K562 (cell line): Measurements from ENCODE around the gene CLCN6.
"Not testable (repeated sequence)": the region's sequence is repeated elsewhere in the genome, so short reads cannot be mapped to it uniquely, and the experiment has no call there.

ENCODE experiments used
- CEBPB ChIP-seq: fragments of 450-650 bp; IDR thresholded peaks from 2 replicates; pipeline ENCODE4 v1.6.1; 2016; ENCODE audit warnings: missing genetic modification characterization, missing compliant biosample characterization
- DPF2 ChIP-seq: fragments of 450-650 bp; IDR thresholded peaks from 2 replicates; pipeline ENCODE4 v1.6.1; 2016
- KLF10 ChIP-seq: fragments of 250-450 bp; sonication (Bioruptor Pico); IDR thresholded peaks from 2 replicates; pipeline ENCODE4 v1.6.1; 2021; ENCODE audit warnings: matching md5 sums
- MAFF ChIP-seq: IDR thresholded peaks from 2 replicates; pipeline ENCODE4 v1.6.1; 2012; ENCODE audit warnings: low read length, improper control_type of control experiment
- POLR2AphosphoS5 ChIP-seq: IDR thresholded peaks from 2 replicates; pipeline ENCODE4 v1.6.1; 2011; ENCODE audit warnings: mild to moderate bottlenecking, low read depth, low read length, moderate library complexity; ENCODE audit not compliant: control insufficient read depth, insufficient read depth
- ZNF124 ChIP-seq: sonication (generic); formaldehyde crosslinking; IDR thresholded peaks from 2 replicates; pipeline ENCODE4 v1.8.1; 2022; ENCODE audit warnings: missing genetic modification reagents
- TF ChIP-seq, protein P1 (sequence below): fragments of 250-450 bp; sonication (Bioruptor Pico); IDR thresholded peaks from 2 replicates; pipeline ENCODE4 v1.6.1; 2021; ENCODE audit warnings: mild to moderate bottlenecking
- TF ChIP-seq, protein P2 (sequence below), 3 experiments: IDR thresholded peaks in 2 of 3; conservative IDR thresholded peaks in 1 of 3; 2 replicates each; pipeline ENCODE4 v1.5.1; 2011 to 2012; ENCODE audit warnings: low read length in 3 of 3, mild to moderate bottlenecking in 3 of 3, control low read depth in 2 of 3, improper control_type of control experiment in 1 of 3, inconsistent platforms in 1 of 3, low read depth in 1 of 3, mixed read lengths in 1 of 3, moderate library complexity in 1 of 3; ENCODE audit not compliant: insufficient read depth in 2 of 3
- TF ChIP-seq, protein P3 (sequence below), 2 experiments: fragments of 450-650 bp; formaldehyde crosslinking in 1 of 2; IDR thresholded peaks; 2 replicates each; pipeline versions ENCODE4 v1.4.0 to v1.6.1; 2014 to 2020; ENCODE audit warnings: mild to moderate bottlenecking in 2 of 2, borderline replicate concordance in 1 of 2, low read depth in 1 of 2

DNA sequence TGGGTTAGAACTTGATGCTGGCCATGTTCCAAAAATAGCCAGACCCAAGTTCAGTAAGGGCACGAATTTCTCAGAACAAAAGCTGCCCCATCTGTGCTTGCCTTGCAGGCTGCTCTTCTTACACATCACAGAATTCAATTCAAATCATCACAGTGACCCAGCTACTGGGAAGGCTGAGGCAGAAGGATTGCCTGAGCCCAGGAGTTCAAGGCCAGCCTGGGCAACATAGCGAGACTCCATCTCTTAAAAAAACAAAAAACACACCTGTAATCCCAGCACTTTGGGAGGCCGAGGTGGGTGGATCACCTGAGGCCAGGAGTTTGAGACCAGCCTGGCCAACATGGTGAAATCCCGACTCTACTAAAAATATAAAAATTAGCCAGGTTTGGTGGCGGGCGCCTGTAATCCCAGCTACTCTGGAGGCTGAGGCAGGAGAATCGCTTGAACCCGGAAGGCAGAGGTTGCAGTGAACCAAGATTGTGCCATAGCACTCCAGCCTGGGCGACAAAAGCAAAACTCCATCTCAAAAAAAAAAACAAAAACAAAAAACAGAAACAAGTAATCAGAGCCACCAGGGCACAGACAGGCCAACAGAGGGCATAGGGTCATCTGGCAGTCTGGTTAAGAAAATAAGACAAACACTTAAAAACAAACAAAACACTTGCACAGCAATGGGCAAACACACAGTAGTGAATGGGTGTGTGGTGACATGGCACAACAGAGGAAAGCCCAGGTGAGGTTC, 1.9 kb upstream of the CLCN6 start:
- TF ChIP-seq KLF10 (CRISPR knock-in tag); DPF2; MAFF; CEBPB; POLR2AphosphoS5: not testable (repeated sequence)
- 0 out of 2 replicates have a peak, but pooled peaks have one; percentile 62 for TF ChIP-seq ZNF124
- TF ChIP-seq, protein P1, sequence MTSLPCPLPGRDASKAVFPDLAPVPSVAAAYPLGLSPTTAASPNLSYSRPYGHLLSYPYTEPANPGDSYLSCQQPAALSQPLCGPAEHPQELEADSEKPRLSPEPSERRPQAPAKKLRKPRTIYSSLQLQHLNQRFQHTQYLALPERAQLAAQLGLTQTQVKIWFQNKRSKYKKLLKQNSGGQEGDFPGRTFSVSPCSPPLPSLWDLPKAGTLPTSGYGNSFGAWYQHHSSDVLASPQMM (CRISPR knock-in tag), result not testable (repeated sequence)
- TF ChIP-seq, protein P2, sequence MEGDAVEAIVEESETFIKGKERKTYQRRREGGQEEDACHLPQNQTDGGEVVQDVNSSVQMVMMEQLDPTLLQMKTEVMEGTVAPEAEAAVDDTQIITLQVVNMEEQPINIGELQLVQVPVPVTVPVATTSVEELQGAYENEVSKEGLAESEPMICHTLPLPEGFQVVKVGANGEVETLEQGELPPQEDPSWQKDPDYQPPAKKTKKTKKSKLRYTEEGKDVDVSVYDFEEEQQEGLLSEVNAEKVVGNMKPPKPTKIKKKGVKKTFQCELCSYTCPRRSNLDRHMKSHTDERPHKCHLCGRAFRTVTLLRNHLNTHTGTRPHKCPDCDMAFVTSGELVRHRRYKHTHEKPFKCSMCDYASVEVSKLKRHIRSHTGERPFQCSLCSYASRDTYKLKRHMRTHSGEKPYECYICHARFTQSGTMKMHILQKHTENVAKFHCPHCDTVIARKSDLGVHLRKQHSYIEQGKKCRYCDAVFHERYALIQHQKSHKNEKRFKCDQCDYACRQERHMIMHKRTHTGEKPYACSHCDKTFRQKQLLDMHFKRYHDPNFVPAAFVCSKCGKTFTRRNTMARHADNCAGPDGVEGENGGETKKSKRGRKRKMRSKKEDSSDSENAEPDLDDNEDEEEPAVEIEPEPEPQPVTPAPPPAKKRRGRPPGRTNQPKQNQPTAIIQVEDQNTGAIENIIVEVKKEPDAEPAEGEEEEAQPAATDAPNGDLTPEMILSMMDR (IDR thresholded peaks at IDR 0.05 in 2 of 3, conservative IDR thresholded peaks at IDR 0.05 in 1 of 3; ENCODE audit: insufficient read depth in 2 of 3, low read depth in 1 of 3, low read length in 3 of 3), result not testable (repeated sequence)
- TF ChIP-seq, protein P3, sequence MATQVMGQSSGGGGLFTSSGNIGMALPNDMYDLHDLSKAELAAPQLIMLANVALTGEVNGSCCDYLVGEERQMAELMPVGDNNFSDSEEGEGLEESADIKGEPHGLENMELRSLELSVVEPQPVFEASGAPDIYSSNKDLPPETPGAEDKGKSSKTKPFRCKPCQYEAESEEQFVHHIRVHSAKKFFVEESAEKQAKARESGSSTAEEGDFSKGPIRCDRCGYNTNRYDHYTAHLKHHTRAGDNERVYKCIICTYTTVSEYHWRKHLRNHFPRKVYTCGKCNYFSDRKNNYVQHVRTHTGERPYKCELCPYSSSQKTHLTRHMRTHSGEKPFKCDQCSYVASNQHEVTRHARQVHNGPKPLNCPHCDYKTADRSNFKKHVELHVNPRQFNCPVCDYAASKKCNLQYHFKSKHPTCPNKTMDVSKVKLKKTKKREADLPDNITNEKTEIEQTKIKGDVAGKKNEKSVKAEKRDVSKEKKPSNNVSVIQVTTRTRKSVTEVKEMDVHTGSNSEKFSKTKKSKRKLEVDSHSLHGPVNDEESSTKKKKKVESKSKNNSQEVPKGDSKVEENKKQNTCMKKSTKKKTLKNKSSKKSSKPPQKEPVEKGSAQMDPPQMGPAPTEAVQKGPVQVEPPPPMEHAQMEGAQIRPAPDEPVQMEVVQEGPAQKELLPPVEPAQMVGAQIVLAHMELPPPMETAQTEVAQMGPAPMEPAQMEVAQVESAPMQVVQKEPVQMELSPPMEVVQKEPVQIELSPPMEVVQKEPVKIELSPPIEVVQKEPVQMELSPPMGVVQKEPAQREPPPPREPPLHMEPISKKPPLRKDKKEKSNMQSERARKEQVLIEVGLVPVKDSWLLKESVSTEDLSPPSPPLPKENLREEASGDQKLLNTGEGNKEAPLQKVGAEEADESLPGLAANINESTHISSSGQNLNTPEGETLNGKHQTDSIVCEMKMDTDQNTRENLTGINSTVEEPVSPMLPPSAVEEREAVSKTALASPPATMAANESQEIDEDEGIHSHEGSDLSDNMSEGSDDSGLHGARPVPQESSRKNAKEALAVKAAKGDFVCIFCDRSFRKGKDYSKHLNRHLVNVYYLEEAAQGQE (IDR thresholded peaks at IDR 0.05; ENCODE audit: borderline replicate concordance), result not testable (repeated sequence)
- TF ChIP-seq, protein P3 (CRISPR knock-in tag; IDR thresholded peaks at IDR 0.05; ENCODE audit: low read depth), result not testable (repeated sequence)
